Activated CD8-positive, alpha-beta memory T cell treated with anti-CD3 and anti-CD28 coated beads for 48 hours (primary cell): Measurements from ENCODE around the gene FAM114A2.
"Not testable (repeated sequence)": the region's sequence is repeated elsewhere in the genome, so short reads cannot be mapped to it uniquely, and the experiment has no call there.

Experiments
- DNase-seq, 3 experiments: peaks; one replicate each; pipeline ENCODE4 v3.0.0-alpha.2; 2020; ENCODE audit warnings: low read depth in 2 of 3, low spot score in 2 of 3

FAM114A2 gene

GRCh38 chr5:154038707-154039457 is at the start of gene FAM114A2, which contains the start of gene MFAP3:
Gene FAM114A2 (minus strand): TSS chr5:154038910. CDS start chr5:154034953, 3,957 bp downstream.
Gene MFAP3 (plus strand): TSS chr5:154038967. CDS start chr5:154049723, 10,756 bp downstream.
- peak; percentile 56 to 82 (median 76) for DNase-seq

- no peak for DNase-seq
Measured at GRCh38 chr5:154087260-154087659, 48.5 kb upstream of the FAM114A2 start.

GRCh38 chr5:154086641-154087040 is 47.9 kb upstream of the FAM114A2 start:
- DNase-seq, result no peak

GRCh38 chr5:154086146-154086545 is 47.4 kb upstream of the FAM114A2 start:
- DNase-seq, result no peak

- DNase-seq, result no peak
Measured at GRCh38 chr5:154084062-154084639, 45.4 kb upstream of the FAM114A2 start.

- no peak for DNase-seq
Measured at GRCh38 chr5:154081246-154081645, 42.5 kb upstream of the FAM114A2 start.

- DNase-seq, result no peak
Measured at GRCh38 chr5:154078272-154078671, 39.6 kb upstream of the FAM114A2 start.

- DNase-seq, result no peak
Measured at GRCh38 chr5:154077696-154078095, 39.0 kb upstream of the FAM114A2 start.

GRCh38 chr5:154076240-154076922 is 37.7 kb upstream of the FAM114A2 start:
- DNase-seq, result no peak

- peak; percentile 56 to 80 (median 79) for DNase-seq
Measured at GRCh38 chr5:154072414-154073171, 33.9 kb upstream of the FAM114A2 start.

- DNase-seq, result no peak
Measured at GRCh38 chr5:154071799-154072413, 33.2 kb upstream of the FAM114A2 start.

- not testable (repeated sequence) for DNase-seq
Measured at GRCh38 chr5:154069854-154070253, 31.1 kb upstream of the FAM114A2 start.

- DNase-seq, result no peak
Measured at GRCh38 chr5:154065971-154066370, 27.3 kb upstream of the FAM114A2 start.

GRCh38 chr5:154063372-154063771 is 24.7 kb upstream of the FAM114A2 start:
- DNase-seq, result no peak

GRCh38 chr5:154060606-154061005 is 21.9 kb upstream of the FAM114A2 start:
- no peak for DNase-seq

- no peak for DNase-seq
Measured at GRCh38 chr5:154059583-154059982, 20.9 kb upstream of the FAM114A2 start.

GRCh38 chr5:154059039-154059430 is 20.3 kb upstream of the FAM114A2 start:
- no peak for DNase-seq

- no peak for DNase-seq
Measured at GRCh38 chr5:154058055-154059038, 19.6 kb upstream of the FAM114A2 start.

- DNase-seq, result no peak
Measured at GRCh38 chr5:154055201-154055600, 16.5 kb upstream of the FAM114A2 start.

- DNase-seq, result no peak
Measured at GRCh38 chr5:154053468-154053867, 14.8 kb upstream of the FAM114A2 start.
